ENCODE results near the gene OGFR.

The OGFR gene

DNA sequence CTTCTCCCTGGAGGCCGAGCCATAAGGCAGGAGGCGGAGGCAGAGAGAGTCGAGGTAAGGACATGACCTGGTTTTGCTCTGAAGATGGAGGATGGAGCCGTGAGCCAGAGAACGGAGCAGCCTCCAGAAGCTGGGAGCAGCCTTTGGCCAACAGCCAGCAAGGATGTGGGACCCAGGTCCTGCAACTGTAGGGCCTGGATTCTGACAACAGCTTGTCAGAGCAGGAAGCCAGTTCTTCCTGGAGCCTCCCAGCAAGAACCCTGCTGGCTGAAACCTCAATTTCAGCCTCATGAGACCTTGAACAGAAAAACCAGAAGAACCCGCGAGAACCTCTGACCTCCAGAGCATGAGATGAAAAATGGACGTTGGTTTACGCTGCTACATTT lies 21.7 kb upstream of the OGFR start:
- H3K36me3 Mint-ChIP-seq (ENCODE audit: low read depth) = no peaks in the 10 kb centered on the region

DNA sequence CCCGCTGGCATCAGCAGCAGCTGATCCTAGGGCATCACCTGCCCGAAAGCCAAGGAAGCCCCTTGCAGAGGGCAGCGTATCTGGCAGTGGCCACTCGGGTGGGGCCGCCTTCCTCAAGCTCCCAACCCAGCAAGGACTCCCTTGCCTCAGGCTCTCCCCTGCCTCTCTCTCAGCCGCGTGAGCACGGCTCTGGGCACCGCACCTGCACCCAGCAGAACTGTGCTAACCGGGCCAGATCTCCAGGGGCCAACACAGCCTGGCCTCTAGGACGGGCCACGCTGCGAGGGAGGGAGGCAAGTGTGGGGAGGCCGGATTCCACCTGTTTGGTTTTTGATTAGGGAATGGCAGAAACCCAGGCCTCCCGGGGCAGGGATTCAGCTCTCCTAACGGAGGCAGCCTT lies 20.1 kb upstream of the OGFR start:
- Mint-ChIP-seq H3K9me3 (no peaks in the 10 kb centered on the region), H3K36me3 (ENCODE audit: low read depth) (no peaks in the 10 kb centered on the region), H3K27me3 (ENCODE audit: low read depth, poor library complexity) (peaks cover 9% of the 10 kb centered on the region), H3K4me1 (peaks cover 55% of the 10 kb centered on the region), H3K4me3 (no peak overlapping the region), H3K27ac (no peak overlapping the region)
- TF ChIP-seq, protein P1, sequence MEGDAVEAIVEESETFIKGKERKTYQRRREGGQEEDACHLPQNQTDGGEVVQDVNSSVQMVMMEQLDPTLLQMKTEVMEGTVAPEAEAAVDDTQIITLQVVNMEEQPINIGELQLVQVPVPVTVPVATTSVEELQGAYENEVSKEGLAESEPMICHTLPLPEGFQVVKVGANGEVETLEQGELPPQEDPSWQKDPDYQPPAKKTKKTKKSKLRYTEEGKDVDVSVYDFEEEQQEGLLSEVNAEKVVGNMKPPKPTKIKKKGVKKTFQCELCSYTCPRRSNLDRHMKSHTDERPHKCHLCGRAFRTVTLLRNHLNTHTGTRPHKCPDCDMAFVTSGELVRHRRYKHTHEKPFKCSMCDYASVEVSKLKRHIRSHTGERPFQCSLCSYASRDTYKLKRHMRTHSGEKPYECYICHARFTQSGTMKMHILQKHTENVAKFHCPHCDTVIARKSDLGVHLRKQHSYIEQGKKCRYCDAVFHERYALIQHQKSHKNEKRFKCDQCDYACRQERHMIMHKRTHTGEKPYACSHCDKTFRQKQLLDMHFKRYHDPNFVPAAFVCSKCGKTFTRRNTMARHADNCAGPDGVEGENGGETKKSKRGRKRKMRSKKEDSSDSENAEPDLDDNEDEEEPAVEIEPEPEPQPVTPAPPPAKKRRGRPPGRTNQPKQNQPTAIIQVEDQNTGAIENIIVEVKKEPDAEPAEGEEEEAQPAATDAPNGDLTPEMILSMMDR (IDR thresholded peaks at IDR 0.05) = no peak
- no peak for DNase-seq

More for the DNA sequence above, 21.7 kb upstream of the OGFR start:
- no peak for DNase-seq
- TF ChIP-seq, protein P1 (IDR thresholded peaks at IDR 0.05) = no peak
- Mint-ChIP-seq H3K4me1 (peaks cover 44% of the 10 kb centered on the region), H3K9me3 (no peaks in the 10 kb centered on the region), H3K27me3 (ENCODE audit: low read depth, poor library complexity) (peaks cover 6% of the 10 kb centered on the region), H3K4me3 (no peak overlapping the region), H3K27ac (peak overlapping the region; percentile 33)

GRCh38 chr20:62785393-62785792 lies 19.2 kb upstream of the OGFR start:
- H3K9me3 Mint-ChIP-seq = no peaks in the 10 kb centered on the region
- H3K27ac Mint-ChIP-seq = no peak overlapping the region
- no peak overlapping the region for H3K4me3 Mint-ChIP-seq
- no peaks in the 10 kb centered on the region for H3K36me3 Mint-ChIP-seq (ENCODE audit: low read depth)
- DNase-seq = no peak
- H3K4me1 Mint-ChIP-seq = peaks cover 52% of the 10 kb centered on the region
- TF ChIP-seq, protein P1 (IDR thresholded peaks at IDR 0.05) = no peak
- H3K27me3 Mint-ChIP-seq (ENCODE audit: low read depth, poor library complexity) = peaks cover 12% of the 10 kb centered on the region

DNA sequence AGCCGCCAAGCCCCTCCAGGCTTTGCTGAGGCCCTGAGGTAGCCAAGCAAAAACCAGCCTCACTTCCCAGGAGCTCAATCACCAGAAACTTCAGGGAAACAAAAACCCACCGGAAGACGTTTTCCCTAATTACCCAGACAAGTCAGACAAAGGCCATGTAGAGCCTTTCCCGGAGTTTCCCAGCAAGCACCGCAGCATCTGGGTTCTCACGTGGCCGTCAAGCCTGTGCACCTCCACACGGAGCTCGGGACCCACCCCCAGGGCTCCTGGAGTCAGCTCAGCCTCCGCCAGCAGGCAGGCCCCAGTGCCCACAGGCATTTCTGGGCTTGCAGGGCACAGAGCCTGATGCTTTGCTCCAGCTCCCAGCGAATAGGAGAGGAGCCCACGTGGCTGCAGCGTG lies 18.5 kb upstream of the OGFR start:
- Mint-ChIP-seq H3K9me3 (no peaks in the 10 kb centered on the region), H3K36me3 (ENCODE audit: low read depth) (no peaks in the 10 kb centered on the region), H3K4me1 (peaks cover 49% of the 10 kb centered on the region), H3K27me3 (ENCODE audit: low read depth, poor library complexity) (peaks cover 17% of the 10 kb centered on the region), H3K27ac (peak overlapping the region; percentile 97), H3K4me3 (no peak overlapping the region)
- TF ChIP-seq, protein P1 (IDR thresholded peaks at IDR 0.05) = no peak
- no peak for DNase-seq

DNA sequence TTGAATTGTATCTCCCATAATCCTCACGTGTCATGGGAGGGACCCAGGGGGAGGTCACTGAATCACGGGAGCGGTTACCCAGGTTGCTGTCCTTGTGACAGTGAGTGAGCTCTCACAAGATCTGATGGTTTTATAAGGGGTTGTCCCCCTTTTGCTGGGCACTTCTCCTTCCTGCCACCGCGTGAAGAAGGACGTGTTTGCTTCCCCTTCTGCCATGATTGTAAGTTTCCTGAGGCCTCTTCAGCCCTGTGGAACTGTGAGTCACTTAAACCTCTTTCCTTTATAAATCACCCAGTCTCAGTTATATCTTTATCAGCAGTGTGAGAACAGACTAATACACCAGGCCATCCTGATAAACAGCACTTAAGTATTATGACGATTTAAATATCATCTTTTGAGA lies 17.3 kb upstream of the OGFR start:
- H3K27me3 Mint-ChIP-seq (ENCODE audit: low read depth, poor library complexity) = peaks cover 22% of the 10 kb centered on the region
- no peaks in the 10 kb centered on the region for H3K9me3 Mint-ChIP-seq
- H3K27ac Mint-ChIP-seq = no peak overlapping the region
- DNase-seq = no peak
- no peak overlapping the region for H3K4me3 Mint-ChIP-seq
- TF ChIP-seq, protein P1 (IDR thresholded peaks at IDR 0.05) = no peak
- H3K4me1 Mint-ChIP-seq = peaks cover 53% of the 10 kb centered on the region
- no peaks in the 10 kb centered on the region for H3K36me3 Mint-ChIP-seq (ENCODE audit: low read depth)

- TF ChIP-seq, protein P1 (IDR thresholded peaks at IDR 0.05) = no peak
- H3K36me3 Mint-ChIP-seq (ENCODE audit: low read depth) = no peaks in the 10 kb centered on the region
- H3K27ac Mint-ChIP-seq = no peak overlapping the region
- no peaks in the 10 kb centered on the region for H3K9me3 Mint-ChIP-seq
- peaks cover 27% of the 10 kb centered on the region for H3K27me3 Mint-ChIP-seq (ENCODE audit: low read depth, poor library complexity)
- H3K4me3 Mint-ChIP-seq = peak overlapping the region; percentile 57
- DNase-seq = no peak
- peaks cover 48% of the 10 kb centered on the region for H3K4me1 Mint-ChIP-seq
Observed at GRCh38 chr20:62787866-62788265, 16.8 kb upstream of the OGFR start.
